HL-60/S4 treated with phorbol 12-myristate 13-acetate at 8.2 ng/mL for 4 days and 3 days (cell line): Measurements from ENCODE around the gene TRPV5.

ENCODE experiments used
- in situ Hi-C: fragments of 300-500 bp; cut with MboI; formaldehyde crosslinking; loops from 2 replicates; pipeline ENCODE4 v1.15.0; 2022; ENCODE audit warnings: low sequenced_read_pairs

TRPV5 gene

GRCh38 chr7:142873281-142873784, 60.2 kb downstream of the TRPV5 start:
- in situ Hi-C loops: loop anchor here (25.0 kb wide), 1 partner anchor 339 kb away; the partner anchor contains the start of gene TAS2R40

DNA sequence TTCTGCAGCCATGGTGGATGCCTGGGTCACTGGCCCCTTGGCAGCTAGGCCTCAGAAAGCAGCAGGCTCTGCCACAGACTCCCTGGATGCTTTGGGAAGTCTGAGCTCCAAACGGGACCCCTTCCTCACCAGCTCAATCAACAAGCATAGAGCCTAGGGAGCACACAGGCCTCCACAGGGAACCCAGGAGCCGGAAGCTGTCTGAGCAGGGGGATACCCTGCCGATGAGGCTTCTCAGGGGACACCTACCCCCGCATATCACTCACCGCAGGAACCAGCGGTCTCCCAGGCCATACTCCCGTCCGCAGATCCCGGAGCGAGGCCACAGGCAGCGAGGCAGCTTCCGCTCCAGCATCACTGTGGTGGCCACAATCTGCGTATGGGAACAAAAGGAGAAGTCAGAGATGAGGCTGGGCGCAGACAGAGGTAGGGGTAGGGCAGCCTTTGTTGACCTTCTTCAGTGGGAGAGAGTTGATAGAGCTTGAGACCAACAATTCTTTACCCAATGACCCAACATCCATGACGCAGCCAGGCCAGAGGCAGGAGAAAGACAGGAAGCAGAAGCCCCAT, 61.4 kb downstream of the TRPV5 start:
- in situ Hi-C loops: loop anchor here (25.0 kb wide), 1 partner anchor 340 kb away; the partner anchor contains the start of gene TAS2R40

DNA sequence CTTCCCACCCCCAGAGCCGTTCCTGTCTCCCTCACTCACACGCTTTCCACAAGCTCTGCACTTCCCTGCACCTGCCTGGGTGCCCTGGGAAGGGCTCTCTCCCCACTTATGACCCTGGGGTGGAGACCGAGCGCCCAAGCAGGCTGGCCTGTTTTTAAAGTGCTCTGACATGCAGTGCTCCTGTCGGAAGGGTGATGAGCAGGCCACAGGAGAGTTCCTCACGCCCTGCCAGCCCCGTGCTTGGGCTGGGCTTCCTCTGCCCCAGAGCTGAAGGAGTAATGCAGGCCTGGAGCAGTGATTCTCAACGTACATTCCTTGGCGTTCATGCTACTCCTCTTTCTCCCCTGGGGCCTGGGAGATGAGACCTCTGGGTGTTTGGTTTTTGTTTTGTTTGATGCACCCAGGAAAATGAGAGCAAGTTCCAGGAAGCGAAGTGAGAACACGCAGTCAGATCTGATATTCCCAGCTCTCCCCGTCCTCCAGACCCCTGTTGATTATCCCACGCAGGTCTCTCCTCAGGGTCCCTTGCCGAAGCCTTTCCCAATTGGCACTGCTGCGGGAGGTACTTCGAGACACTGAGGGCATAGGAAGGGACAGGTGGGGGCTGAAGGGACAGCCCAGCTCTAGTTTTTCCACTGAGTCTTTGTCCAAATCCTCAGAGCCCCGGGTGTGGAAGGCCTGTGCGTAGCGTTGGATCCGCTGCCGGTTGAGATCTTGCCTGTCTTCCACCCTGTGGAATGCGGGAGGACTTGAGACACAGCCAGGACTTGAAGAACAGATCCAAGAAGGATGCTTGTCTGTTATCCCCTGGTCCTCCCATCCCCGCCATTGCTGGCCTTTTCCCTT, 62.1 kb downstream of the TRPV5 start:
- in situ Hi-C loops: loop anchor here (25.0 kb wide), 1 partner anchor 341 kb away; the partner anchor contains the start of gene TAS2R40

DNA sequence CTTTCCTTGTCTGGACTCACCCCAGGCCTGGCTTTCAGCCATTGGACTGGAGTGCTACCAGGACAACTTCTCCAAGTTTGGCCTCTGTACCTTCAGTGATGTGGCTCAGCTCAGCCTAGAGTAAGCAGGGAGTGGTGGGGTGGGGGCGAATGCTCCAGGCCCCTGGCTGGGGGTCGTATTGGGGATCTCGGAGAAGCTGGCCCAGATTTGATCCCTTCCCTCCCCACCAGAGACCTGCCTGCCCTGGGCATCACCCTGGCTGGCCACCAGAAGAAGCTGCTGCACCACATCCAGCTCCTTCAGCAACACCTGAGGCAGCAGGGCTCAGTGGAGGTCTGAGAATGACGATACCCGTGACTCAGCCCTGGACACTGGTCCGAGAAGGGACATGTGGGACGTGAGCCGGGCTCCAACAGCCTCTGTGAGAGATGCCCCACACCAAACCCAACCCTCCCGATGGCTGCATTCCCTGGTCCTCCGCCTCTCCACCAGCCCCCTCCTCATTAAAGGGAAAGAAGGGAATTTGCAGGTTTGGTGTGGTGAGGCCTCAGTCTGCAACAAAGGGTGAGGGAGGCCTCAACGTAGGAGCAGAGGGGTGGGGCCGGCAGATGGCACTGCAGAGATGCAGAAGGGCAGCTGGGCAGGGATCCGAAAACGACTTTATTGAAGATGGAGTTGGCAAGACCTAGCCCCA, 62.8 kb downstream of the TRPV5 start:
- in situ Hi-C loops: loop anchor here (25.0 kb wide), 1 partner anchor 342 kb away; the partner anchor contains the start of gene TAS2R40

- in situ Hi-C loops: loop anchor here (25.0 kb wide), 1 partner anchor 342 kb away; the partner anchor contains the start of gene TAS2R40
Measured at GRCh38 chr7:142870147-142870559, 63.4 kb downstream of the TRPV5 start.

GRCh38 chr7:142869434-142869833, 64.1 kb downstream of the TRPV5 start:
- in situ Hi-C loops: loop anchor here (25.0 kb wide), 1 partner anchor 343 kb away; the partner anchor contains the start of gene TAS2R40

DNA sequence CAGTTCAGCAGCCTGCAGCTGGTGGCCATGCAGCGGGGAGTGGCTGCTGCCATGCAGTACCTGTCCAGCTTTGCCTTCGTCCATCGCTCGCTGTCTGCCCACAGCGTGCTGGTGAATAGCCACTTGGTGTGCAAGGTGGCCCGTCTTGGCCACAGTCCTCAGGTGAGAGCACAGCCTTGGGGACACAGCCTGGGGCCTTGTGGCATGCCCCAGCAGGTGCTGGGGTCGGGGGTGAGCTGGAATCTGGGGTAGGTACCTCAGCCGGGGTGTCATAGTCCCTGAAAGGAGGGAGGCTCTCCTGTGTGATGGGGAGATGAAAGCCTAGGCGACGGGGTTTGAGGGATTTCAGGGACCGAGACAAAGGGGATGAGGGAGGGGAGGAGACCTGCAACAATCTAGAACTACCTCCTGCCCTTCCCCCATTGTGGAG, 64.5 kb downstream of the TRPV5 start:
- in situ Hi-C loops: loop anchor here (25.0 kb wide), 1 partner anchor 343 kb away; the partner anchor contains the start of gene TAS2R40

DNA sequence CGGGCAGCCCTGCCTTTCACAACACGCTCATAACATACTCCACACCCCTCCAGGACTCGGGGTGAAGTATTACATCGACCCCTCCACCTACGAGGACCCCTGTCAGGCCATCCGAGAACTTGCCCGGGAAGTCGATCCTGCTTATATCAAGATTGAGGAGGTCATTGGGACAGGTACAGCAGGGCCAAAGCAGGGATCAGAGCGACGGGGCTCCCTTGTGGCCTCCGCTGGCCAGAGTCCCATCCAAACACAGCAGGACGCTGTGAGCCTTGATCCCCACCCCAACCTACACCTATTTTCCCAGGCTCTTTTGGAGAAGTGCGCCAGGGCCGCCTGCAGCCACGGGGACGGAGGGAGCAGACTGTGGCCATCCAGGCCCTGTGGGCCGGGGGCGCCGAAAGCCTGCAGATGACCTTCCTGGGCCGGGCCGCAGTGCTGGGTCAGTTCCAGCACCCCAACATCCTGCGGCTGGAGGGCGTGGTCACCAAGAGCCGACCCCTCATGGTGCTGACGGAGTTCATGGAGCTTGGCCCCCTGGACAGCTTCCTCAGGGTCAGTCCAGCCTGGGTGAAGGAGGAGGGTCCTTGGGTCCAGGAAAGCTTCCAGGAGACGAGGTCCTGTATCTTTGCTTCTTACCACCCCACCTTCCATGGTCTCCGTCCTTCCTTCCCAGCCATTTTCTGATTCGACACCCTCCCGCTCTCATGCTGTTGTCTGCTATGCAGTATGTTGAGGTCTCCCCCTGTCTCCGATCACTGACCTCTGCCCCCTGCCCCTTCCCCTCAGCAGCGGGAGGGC, 65.2 kb downstream of the TRPV5 start:
- in situ Hi-C loops: loop anchor here (25.0 kb wide), 1 partner anchor 344 kb away; the partner anchor contains the start of gene TAS2R40

DNA sequence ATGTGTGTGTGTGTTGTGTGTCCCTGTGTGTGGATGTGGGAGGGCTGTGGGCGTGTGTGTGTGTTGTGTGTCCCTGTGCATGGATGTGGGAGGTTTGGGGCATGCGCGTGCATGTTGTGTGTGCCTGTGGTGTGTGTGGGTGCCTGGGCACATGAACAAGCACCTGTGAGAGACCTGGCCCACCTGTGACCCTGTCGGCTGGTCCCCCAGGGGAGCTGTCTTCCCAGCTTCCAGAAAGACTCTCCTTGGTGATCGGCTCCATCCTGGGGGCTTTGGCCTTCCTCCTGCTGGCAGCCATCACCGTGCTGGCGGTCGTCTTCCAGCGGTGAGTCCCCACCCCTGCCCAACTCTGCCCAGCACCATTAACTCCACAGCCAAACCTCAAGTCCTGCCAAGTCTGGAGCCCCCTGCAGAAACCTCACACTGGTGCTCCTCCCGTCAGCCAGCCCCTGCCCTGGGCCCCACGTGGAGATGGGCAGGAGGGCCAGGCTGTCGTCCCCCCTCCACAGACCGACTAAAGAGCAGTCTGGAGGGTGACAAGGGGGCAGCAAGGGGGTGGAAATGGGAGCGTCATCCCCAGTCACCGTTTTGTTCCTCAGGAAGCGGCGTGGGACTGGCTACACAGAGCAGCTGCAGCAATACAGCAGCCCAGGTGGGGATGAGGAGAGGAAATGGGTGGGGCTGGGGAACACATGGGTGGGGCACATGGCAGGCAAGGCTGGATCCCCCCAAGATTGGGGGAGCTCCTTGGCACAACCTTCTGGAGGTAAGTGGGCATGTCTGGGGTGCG, 66.0 kb downstream of the TRPV5 start:
- in situ Hi-C loops: loop anchor here (25.0 kb wide), 1 partner anchor 345 kb away; the partner anchor contains the start of gene TAS2R40

GRCh38 chr7:142867097-142867378, 66.5 kb downstream of the TRPV5 start:
- in situ Hi-C loops: loop anchor here (25.0 kb wide), 1 partner anchor 345 kb away; the partner anchor contains the start of gene TAS2R40

GRCh38 chr7:142866361-142867096, 67.0 kb downstream of the TRPV5 start:
- in situ Hi-C loops: loop anchor here (25.0 kb wide), 1 partner anchor 346 kb away; the partner anchor contains the start of gene TAS2R40

DNA sequence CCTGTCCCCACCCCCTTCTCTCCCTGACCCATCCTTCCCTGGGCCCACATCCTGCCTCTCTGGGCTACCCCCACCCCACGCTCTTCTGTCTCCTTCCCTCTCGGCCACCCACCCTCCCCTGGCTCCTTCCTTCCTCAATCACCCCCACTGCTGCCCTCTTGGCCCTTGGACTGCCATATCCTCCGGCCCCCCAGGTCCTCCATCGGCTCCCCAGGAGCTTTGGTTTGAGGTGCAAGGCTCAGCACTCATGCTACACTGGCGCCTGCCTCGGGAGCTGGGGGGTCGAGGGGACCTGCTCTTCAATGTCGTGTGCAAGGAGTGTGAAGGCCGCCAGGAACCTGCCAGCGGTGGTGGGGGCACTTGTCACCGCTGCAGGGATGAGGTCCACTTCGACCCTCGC, 67.8 kb downstream of the TRPV5 start:
- in situ Hi-C loops: loop anchor here (25.0 kb wide), 1 partner anchor 347 kb away; the partner anchor contains the start of gene TAS2R40

DNA sequence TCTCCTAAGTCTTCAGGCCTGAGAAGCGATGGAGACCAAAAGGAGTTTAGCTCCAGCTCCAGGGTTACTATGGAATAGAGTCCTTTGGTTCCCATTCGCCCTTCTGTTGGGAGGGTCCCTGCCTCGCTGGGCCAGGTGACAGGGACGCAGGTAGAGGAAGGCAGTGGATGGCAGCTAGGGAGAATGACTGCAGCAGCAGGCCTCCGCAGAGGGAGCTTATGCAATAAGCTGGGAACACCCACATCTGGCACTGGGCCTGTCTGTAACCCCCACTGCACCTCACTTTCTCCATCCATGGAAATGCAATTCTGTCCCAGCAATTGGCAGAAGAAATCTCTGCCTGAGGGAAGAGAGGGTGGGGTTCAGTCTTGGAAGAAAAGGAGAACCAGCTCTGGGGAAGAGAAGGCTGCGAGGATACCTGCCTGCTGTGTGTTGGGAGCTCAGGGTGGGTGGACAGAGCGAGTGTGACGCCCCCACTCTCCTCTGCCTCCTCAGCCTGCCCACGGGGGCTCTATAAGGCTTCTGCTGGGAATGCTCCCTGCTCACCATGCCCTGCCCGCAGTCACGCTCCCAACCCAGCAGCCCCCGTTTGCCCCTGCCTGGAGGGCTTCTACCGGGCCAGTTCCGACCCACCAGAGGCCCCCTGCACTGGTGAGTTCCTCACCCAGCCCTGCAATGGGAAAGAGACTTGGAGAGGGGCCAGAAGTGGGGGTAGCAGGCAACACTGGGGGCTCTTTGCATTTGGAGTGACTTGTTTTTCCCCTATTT, 68.4 kb downstream of the TRPV5 start:
- in situ Hi-C loops: loop anchor here (25.0 kb wide), 1 partner anchor 347 kb away; the partner anchor contains the start of gene TAS2R40

- in situ Hi-C loops: loop anchor here (25.0 kb wide), 1 partner anchor 348 kb away; the partner anchor contains the start of gene TAS2R40
Measured at GRCh38 chr7:142863891-142864685, 69.5 kb downstream of the TRPV5 start.

DNA sequence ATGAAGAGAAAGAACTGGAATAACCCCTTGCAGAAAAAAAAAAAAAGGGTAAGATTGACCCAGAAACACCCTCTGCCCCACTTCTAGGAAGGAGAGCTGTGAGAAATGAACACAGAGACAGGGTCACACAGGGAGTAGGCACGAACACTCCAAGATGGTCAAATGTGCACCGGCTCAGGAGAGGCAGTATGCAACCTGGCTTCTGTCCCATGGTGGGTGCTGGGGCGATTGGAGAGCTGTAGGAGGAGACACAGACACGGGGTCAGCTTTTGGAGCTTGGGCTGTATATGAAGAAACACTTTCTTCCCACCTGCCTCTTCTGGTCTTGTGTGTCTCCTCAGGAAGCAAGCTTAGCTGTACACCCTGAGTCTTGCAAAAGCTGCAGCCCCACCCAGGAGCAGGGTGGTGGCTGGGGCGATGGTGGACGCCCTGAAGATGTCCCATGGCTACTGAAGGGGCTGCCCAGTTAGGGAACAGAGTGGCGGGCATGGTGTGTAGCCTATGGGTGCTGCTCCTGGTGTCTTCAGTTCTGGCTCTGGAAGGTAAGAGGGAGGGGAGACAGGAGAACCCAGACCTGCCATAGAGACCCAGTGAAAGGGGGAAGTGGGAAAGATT, 70.7 kb downstream of the TRPV5 start:
- in situ Hi-C loops: loop anchor here (25.0 kb wide), 1 partner anchor 349 kb away; the partner anchor contains the start of gene TAS2R40

DNA sequence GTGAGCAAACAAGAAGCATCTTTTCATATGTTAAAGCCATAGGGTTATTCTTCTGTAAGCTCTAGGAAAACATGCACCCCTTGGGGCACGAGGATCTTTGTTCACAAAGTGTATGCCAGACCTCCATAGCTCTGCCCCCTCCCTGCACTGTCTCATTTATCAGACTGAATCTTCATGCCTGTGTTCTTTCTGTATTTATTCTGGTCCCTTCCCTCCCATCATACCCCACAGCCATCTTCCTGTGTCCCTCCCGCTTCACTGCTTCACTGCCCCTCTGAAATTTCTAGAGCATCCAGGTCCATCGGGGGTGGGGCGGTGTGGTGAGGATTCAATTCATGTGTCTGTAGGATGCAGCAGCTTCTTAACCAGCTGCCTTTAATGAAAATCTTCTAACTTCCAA, 71.2 kb downstream of the TRPV5 start:
- in situ Hi-C loops: loop anchor here (25.0 kb wide), 1 partner anchor 350 kb away; the partner anchor contains the start of gene TAS2R40
